Ovary (tissue), 9 donors: ENCODE data around the gene CLDN20. TPM values are rescaled to one million over a fixed set of nuclear protein-coding genes. Genes with fewer than 3 reads are reported as not detected.

Experiments used
- DNase-seq, 5 donors: peaks; one replicate each; pipeline ENCODE4 v3.0.0-alpha.2; 2019 to 2020
- H3K27ac ChIP-seq, 2 donors: fragments of 200-600 bp; one replicate each; pipeline versions ENCODE4 v1.5.1 to v1.8.0; 2019 to 2022
- H3K27me3 ChIP-seq: fragments of 200-600 bp; one replicate; pipeline ENCODE4 v1.8.0; 2022
- H3K36me3 ChIP-seq: fragments of 200-600 bp; sonication (generic); one replicate; pipeline ENCODE4 v1.5.1; 2019
- H3K4me1 ChIP-seq: one replicate; pipeline ENCODE4 v1.8.1; 2013; ENCODE audit warnings: mild to moderate bottlenecking, moderate library complexity; ENCODE audit not compliant: insufficient read depth
- H3K4me3 ChIP-seq: fragments of 200-600 bp; sonication (generic); one replicate; pipeline ENCODE4 v1.5.1; 2017
- H3K9me3 ChIP-seq, 2 donors: fragments of 200-600 bp in 1 of 2; sonication (generic) in 1 of 2; one replicate each; pipeline versions ENCODE4 v1.5.1 to v1.8.1; 2013 to 2019; ENCODE audit warnings: mild to moderate bottlenecking in 1 of 2, moderate library complexity in 1 of 2
- EP300 ChIP-seq: sonication (generic); formaldehyde crosslinking; IDR thresholded peaks from one replicate; pipeline ENCODE4 v1.6.1; 2017; ENCODE audit warnings: antibody characterized with exemption
- POLR2A ChIP-seq: fragments of 450-650 bp; IDR thresholded peaks from one replicate; pipeline ENCODE4 v1.6.1; 2017; ENCODE audit warnings: antibody characterized with exemption, mild to moderate bottlenecking, moderate library complexity
- WGBS, 3 donors: extraction: QIAGEN DNeasy Blood & Tissue Kit in 1 of 3; methylation state at CpG; one replicate each; pipeline versions ENCODE4 v1.1.5 to v1.1.7; 2013 to 2017; 5-methylcytosine and 5-hydroxymethylcytosine counted together
- intact Hi-C, 4 donors: fragments of 100-400 bp; cut with DNase I; formaldehyde crosslinking; loops; one replicate each; pipeline versions ENCODE4 v1.11.0 to v1.15.1; 2022 to 2023
- polyA plus RNA-seq, 2 donors: library from polyadenylated mRNA; stranded (reverse); fragments of 200-250 nt in 1 of 2; fragments of 350-450 nt in 1 of 2; fragmentation: Illumina TruSeq in 1 of 2; extraction: RNeasy Lipid Tissue Mini Kit (QIAGEN cat#74804) in 1 of 2; gene quantifications; one replicate each; pipeline ENCODE4 v1.2.3, GENCODE V29; 2013 to 2014
- total RNA-seq, 7 donors: library from RNA; depleted of rRNA in 2 of 7; stranded (reverse); fragments of >200 nt in 2 of 7; fragmentation: NEBNext Ultra II Directional in 3 of 7; extraction: Animal tissue kit (Norgen Biotek cat#: 25700) in 3 of 7; gene quantifications; one replicate each; pipeline versions ENCODE4 v1.1.0 to v1.2.4, GENCODE V29; 2016 to 2023
- TF ChIP-seq, protein P1 (sequence below), 3 donors: fragments of 450-650 bp in 2 of 3; fragments of 200-600 bp in 1 of 3; IDR thresholded peaks; one replicate each; pipeline versions ENCODE4 v1.5.1 to v1.8.0; 2016 to 2022; ENCODE audit warnings: antibody characterized with exemption in 3 of 3, mild to moderate bottlenecking in 1 of 3
- donor health status: DM: no; HTN: no; CAD: no; lungs with moderate emphysema.
- donor health status: DM: no; HTN: no; CAD: no.
- donor health status: Bipolar disorder and iron deficiency.
- donor health status: DM: yes; HTN: yes; CAD: no.
- donor health status: DM: no; HTN: no; CAD: no.
- donor health status: DM: yes; HTN: yes; CAD: no.

CLDN20 gene
- total and polyA plus RNA-seq, 9 donors, result not detected

DNA sequence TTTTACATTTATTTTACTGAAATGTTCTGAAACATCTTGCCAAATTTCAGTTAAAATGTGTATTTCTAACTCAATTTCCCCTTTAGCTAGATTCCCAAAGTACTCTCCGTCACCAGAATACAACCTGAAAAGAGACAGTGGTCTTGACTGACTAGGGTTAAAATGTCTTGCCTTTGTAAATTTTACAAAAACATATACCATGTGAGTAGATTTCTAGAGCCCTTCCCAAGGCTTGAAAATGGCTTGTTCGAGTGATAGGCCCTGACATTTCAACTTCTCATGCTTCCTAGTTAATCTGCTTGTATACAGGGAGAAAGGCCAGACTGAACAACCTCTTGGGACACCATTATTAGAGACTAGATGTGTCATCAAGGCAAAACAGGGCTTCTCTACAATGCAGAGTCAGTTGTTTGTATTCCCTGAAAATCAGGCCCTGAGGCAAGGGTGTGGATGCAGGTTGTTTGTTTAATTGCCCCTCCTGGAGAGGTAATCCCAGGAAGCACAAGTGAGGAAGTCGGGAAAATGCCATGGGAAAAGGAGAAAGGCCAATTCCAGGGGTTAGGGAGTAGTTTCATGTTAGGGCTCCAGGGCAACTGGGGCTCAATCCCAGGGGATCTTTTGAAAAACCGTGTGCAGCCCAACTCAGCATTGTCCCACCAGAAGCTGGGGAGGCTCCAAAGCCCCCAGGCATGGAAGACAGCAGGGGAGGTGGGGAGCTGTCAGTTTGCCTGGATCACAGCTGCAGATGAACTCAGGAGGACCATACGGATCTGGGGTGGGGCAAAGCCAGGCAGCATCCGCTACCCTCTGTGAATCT lies 62.1 kb downstream of the CLDN20 start:
- WGBS, 3 donors, result 84 to 90% (median 86%) methylated on average over 6 of the region's 6 CpGs

More for the DNA sequence above, 62.1 kb downstream of the CLDN20 start:
- Histone ChIP-seq H3K27me3 (no peaks in the 10 kb centered on the region), H3K9me3 (no peaks in the 10 kb centered on the region), H3K4me3 (no peak overlapping the region), H3K4me1 (no peaks in the 10 kb centered on the region), H3K27ac (no peak overlapping the region), H3K36me3 (no peaks in the 10 kb centered on the region)
- no peak for DNase-seq
- intact Hi-C loops, result loop anchor here (5.0 to 10.0 kb wide), 3 partner anchors 169 to 209 kb away; no protein-coding TSS in a partner anchor
- TF ChIP-seq EP300 (no peak), POLR2A (no peak)
- TF ChIP-seq, protein P1, sequence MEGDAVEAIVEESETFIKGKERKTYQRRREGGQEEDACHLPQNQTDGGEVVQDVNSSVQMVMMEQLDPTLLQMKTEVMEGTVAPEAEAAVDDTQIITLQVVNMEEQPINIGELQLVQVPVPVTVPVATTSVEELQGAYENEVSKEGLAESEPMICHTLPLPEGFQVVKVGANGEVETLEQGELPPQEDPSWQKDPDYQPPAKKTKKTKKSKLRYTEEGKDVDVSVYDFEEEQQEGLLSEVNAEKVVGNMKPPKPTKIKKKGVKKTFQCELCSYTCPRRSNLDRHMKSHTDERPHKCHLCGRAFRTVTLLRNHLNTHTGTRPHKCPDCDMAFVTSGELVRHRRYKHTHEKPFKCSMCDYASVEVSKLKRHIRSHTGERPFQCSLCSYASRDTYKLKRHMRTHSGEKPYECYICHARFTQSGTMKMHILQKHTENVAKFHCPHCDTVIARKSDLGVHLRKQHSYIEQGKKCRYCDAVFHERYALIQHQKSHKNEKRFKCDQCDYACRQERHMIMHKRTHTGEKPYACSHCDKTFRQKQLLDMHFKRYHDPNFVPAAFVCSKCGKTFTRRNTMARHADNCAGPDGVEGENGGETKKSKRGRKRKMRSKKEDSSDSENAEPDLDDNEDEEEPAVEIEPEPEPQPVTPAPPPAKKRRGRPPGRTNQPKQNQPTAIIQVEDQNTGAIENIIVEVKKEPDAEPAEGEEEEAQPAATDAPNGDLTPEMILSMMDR (IDR thresholded peaks at IDR 0.05), result no peak

Other genes starting within 250 kb of the CLDN20 start
- gene TFB1M, start 50.5 kb downstream of the CLDN20 start, total RNA-seq, result 10 to 100 TPM in 5 of 7 donors, 1 to 10 TPM in 2; 6.7 to 18.5 (median 14.6) TPM
- gene TFB1M, start 50.5 kb downstream of the CLDN20 start, polyA plus RNA-seq, result 10 to 100 TPM in 1 of 2 donors, 1 to 10 TPM in 1; 9.6 to 16.0 TPM
- gene NOX3, start 191.8 kb downstream of the CLDN20 start, total RNA-seq, result not detected
- not detected for gene NOX3, start 191.8 kb downstream of the CLDN20 start, polyA plus RNA-seq